ENCODE data around the gene MYBPC2. TPM values are rescaled to one million over a fixed set of nuclear protein-coding genes. Genes with fewer than 3 reads are reported as not detected.

The MYBPC2 gene
- total RNA-seq, 1 experiment from 2014 or later = not detected

GRCh38 chr19:50480281-50481111 is 47.8 kb downstream of the MYBPC2 start:
- no peak for DNase-seq (ENCODE audit: low spot score)

- DNase-seq (ENCODE audit: low spot score) = no peak
These were observed 48.9 kb downstream of the MYBPC2 start for GRCh38 chr19:50481351-50482149.

DNA sequence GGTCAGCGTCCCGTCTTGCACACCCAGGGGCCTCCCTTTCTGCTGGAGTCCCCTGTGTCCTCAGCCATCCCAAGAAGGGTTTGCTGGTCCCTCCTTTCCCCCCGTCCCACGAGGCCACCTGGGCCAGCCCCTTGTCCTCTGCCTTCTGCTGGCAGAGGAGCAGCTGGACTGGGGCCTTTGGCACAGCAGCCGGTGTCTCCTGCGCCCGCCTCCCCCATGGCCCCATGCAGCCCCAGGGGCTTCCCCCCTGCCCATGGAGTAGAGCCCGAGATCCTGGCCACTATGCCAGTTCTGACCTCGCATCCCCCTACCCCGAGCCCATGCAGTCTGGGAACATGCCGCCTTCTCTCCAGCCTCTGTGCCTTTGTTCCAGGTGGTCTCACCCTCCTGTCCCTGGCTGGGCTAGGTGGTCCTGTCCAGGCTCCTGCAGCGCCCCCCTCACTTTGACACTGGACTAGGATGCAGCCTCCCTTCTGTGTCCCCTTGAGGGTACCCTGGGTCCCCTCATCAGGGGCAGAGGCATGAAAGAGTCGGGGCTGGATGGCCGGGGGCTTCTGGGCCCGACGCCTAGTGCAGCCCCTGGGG is 49.7 kb downstream of the MYBPC2 start:
- no peak for DNase-seq (ENCODE audit: low spot score)

- no peak for DNase-seq (ENCODE audit: low spot score)
These were observed 50.2 kb downstream of the MYBPC2 start for GRCh38 chr19:50482916-50483315.

GRCh38 chr19:50485284-50485955 is 52.7 kb downstream of the MYBPC2 start:
- DNase-seq (ENCODE audit: low spot score) = no peak

- peak; percentile 16 for DNase-seq (ENCODE audit: low spot score)
These were observed 54.3 kb downstream of the MYBPC2 start for GRCh38 chr19:50486823-50487515.

GRCh38 chr19:50488389-50489194 is 55.9 kb downstream of the MYBPC2 start:
- DNase-seq (ENCODE audit: low spot score) = no peak

GRCh38 chr19:50489461-50490011 is 56.8 kb downstream of the MYBPC2 start:
- no peak for DNase-seq (ENCODE audit: low spot score)

GRCh38 chr19:50490411-50490811 is 57.7 kb downstream of the MYBPC2 start:
- DNase-seq (ENCODE audit: low spot score) = no peak

DNA sequence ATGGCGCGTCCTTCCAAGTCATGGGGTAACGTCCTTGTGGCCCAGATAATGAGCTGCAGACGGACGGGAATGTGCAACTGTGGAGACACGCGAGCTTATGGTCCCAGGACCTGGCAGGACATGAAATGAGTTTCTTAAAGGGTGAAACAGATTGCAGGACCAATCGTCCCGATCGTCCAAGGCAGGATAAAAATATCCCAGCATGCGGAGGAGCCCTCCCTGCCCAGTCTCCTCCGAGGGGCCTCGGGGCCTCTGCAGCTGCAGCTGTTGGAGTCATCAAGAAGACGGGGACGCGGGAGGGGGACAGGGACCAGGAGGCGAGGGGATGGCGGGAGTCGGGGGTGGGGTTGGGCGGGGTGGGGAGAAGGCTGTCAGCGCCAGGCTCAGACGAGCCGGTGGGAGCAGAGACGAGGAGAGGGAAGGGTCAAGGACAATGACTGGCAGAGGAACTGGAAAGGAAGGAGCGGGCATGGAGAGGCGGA is 58.3 kb downstream of the MYBPC2 start:
- no peak for DNase-seq (ENCODE audit: low spot score)

GRCh38 chr19:50492303-50493052 is 59.8 kb downstream of the MYBPC2 start:
- no peak for DNase-seq (ENCODE audit: low spot score)

GRCh38 chr19:50493171-50493570 is 60.5 kb downstream of the MYBPC2 start:
- no peak for DNase-seq (ENCODE audit: low spot score)

DNA sequence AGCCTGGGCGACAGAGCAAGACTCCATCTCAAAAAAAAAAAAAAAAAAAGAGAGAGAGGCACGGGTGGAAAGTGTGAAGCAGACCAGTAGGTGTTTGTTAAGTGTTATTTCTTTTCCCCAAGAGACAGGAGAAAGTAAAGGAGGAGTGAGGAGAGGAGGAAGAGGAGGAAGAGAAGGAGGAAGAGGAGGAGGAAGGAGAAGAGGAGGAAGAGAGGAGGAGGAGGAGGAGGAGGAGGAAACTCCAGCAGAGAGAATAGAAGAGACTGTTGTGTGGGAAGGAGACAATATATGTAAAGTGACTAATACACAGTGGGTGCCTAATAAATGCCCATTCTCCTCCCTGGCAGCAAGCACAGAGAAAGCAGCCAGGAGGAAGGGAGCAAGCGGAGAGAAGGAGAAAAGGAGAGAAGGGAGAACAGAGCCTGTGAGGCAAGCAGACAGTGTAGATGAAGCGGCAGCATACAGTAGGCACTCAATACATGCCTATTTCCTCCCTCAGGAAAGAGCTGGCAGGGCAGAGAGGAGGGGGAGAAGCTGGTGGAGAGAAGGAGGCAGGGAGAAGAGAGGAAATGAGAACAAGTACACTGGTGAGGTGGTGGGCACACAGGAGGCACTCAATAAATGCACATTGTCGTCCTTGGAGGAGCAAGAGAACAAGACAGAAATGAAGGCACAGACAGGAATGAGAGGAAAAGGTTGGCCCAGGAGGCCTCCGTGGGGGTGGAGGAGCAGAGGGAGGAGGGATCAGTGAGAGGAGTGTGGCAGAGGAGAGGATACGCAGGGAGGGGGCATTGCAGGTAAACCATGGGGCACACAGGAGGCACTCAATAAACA is 61.7 kb downstream of the MYBPC2 start:
- no peak for DNase-seq (ENCODE audit: low spot score)

DNA sequence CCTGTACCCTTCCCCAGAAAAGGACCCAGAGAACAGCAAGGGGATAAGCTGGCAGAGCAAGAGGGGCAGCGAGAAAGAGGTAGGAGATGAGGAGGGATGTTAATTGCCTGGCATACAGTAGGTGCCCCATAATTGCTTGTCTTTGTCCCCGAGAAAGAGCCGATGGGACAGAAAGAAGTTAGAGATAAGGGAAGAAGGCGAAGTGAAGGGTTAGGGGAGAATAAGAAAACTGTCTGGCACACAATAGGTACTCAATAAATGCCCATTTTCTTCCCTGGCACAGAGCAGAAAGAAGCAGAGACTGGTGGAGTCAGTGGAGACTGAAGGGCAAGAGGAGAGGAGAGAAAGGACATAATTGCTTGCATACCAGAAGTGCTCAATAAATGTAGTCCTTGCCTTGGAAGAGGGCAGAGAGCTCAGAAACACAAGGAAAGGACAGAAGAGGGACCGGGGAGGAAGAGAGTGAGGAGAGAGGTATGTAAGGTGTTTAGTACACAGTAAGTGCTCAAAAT is 62.4 kb downstream of the MYBPC2 start:
- no peak for DNase-seq (ENCODE audit: low spot score)

DNA sequence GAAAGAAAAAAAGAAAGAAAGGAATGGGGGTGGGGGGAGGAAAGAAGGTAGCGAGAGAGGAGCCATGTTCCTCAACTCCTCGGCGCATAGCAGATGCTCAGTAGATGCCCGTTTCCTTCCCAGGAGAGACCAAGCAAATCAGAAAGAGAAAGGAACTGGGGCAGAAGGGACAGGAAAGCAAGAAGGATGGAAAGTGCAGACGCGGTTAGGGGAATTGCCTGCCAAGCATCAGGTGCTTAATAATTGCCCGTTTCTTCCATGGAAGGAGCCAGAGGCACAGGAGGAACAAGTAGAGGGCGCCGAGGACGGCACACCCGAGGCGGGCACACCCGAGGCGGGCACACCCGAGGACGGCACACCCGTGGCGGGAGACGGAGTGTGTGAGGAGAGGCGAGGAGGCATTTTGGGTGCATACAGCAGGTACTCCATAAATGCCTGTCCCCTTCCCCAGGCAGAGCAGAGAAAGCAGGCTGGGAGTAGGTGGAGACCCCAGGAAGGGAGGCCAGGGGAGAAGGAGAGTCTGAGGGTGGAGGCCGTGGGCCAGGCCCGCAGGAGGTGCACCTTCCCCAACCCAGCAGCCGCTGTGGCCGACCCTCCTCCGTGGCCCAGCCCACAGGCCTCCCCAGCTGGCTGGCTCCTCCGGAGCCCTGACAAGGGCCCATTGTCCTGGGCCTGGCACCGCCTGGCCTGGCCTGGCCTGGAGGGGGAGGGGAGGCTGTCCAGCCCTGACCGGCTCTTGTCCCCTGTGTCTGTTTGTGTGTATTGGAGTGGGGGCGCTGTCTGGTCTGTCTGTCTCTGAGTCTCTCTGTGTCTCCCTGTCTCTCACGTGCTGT is 63.7 kb downstream of the MYBPC2 start:
- DNase-seq (ENCODE audit: low spot score) = peak; percentile 25

- DNase-seq (ENCODE audit: low spot score) = no peak
These were observed 64.3 kb downstream of the MYBPC2 start for GRCh38 chr19:50497022-50497405.

All from A172 (cell line).